HG03196 (cell line): ENCODE measurements around the gene PPP1R37.

ENCODE experiments used
- ATAC-seq: cut with Tn5 transposase; IDR thresholded peaks from one replicate; pipeline ENCODE4 v1.9.1; 2021; ENCODE audit not compliant: unreplicated experiment

PPP1R37 gene

DNA sequence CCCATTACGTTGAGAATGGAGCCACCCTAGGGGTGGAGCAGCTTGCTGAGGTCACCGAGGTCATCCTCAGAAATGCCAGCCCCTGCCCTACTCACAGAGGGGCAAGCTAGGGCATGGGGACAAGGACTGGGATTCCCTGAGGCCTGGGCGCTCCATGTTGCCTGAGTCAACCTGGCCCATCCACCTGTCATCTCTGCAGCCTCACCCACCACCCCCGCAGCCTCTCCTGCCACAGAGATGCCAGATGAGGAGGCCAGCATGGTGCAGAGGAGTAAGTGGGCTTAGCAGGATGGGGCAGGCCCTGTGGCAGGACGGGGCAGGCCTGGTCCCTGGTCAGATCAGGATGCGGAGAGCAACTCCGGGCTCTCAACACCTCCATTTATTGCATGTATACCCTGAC lies 58.3 kb downstream of the PPP1R37 start:
- ATAC-seq, result no peak

DNA sequence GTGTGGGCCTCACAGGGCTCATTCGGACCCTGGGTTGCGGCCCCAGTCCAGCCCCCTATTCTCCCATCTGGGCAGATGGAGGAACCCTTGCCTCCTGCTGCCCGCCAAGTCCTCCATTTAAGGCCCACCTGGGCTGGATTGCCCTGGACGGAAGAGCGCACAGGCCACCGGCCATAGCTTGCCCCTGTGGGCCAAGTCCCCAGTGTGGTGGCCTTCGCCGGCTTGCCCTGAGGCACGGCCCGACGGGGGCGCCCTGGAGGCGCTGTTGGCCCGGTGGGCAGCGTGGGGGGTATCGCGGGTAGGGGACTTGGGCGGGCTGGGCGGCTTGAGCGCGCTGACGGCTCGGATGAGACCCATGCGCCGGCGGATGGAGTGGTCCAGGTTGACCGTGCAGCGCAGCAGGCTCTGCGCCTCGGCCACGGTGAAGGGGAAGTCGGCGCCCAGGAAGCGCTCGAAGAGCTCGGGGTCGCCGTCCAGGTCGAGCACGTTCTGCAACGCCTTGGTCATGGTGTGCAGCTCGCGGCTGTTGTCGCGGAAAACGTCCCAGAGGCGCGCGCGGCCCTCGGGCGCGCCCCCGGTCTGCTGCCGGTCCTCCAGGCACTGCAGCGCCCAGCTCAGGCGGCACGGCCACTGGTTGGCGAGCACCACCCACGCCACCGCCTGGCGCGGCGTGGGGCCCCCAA lies 59.0 kb downstream of the PPP1R37 start:
- ATAC-seq, result no peak

DNA sequence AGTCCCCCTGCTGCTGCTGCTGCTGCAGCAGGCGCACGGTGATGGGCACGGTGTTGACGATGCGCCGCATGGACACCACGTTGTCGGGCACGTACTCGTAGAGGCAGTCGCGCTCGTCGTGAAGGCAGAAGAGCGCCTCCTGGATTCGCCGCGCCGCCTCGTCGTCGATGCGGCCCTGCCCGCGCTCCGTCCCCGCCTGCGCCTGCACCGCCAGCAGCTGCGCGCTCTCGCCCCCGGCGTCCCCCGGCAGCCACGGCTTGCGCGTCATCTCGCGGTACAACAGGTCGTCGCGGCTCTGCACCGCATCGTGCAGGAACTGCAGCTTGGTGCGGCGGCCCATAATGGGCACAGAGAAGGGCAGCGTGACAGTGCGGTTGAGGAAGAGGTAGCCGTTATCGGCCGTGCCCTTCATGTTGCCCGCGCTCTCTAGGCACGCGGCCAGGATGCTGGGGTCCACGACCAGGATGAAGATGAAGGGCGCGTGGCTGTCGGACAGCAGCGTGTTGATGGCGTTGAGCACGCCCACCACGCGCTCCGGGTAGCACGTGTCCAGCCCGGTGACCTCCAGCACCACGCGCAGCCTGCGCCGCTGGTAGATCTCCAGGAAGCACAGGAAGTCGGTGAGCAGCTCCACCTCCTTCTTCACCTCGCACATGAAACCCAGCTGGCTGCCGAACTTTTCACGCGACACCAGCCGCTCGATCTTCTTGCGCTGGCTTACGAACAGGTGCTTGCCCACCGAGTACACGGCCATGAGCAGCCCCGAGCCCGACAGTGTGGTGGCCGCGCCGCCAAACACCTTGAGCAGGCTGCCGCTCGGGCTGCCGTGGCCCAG lies 59.7 kb downstream of the PPP1R37 start:
- ATAC-seq, result no peak

DNA sequence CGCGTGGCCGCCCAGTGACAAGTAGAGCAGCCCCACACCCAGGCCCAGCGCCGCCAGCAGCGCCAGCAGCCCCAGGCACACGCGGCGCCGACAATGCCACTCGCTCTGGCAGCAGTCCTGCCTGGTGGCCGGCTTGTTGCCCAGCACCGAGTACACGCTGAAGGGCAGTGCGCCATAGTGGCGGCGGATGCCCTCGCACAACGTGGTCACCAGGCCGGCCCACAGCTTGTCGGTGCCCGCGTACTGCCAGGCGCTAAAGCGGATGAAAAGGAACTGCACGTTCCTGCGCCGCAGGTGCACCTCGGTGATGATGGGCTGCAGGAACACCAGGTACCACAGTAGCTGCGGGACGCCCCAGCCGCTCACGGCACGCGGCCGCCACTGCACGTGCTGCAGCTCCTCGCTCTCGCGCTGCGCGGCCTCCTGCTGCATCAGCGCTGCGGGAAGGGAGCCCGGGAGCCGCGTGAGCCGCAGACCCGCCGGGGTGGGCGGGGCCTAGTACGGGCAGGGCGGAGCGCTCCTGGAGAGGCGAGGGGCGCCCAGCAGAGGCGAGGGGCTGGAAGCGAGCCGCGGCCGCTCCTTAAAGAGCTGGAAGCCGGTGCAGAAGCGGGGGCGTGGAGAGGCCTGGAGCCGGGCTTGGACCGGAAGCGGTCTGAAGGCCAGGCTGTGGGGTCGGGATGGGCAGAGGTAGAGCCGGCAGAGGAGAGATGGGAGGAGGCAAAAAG lies 60.5 kb downstream of the PPP1R37 start:
- ATAC-seq, result no peak

DNA sequence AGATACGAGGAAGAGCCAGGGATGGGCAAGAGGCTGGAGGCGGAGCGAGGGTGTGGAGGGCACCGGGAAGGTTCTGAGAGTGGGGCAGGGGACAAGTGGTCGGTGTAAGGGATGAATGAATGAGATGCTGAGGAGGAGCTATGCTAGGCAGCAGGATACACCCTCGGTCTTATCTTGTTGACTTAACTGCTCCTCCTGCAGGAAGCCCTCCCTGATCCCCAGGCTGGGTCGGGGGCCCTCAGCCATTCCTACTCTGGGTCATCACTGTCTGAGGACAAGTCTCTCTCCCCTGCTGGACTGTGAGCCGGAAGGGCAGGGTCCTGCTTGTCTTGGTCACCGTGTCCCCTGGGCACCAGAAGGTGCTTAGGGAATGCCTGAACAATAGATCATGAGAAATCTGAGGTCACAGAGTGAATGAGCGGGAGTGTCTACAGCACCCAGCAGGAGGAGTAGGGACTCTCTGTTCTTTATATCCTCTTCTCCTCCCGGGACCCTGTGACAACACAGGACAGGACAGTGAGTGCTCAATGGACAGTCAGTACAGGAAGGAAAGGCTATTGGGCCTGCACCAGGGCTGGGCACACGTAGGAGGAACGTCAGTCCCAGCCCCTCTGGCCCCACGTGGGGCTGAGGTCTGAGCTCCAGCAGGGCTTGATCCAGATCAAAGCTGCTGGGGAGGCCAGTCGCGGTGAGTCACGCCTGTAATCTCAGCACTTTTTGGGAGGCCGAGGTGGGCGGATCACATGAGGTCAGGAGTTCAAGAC lies 61.3 kb downstream of the PPP1R37 start:
- no peak for ATAC-seq

DNA sequence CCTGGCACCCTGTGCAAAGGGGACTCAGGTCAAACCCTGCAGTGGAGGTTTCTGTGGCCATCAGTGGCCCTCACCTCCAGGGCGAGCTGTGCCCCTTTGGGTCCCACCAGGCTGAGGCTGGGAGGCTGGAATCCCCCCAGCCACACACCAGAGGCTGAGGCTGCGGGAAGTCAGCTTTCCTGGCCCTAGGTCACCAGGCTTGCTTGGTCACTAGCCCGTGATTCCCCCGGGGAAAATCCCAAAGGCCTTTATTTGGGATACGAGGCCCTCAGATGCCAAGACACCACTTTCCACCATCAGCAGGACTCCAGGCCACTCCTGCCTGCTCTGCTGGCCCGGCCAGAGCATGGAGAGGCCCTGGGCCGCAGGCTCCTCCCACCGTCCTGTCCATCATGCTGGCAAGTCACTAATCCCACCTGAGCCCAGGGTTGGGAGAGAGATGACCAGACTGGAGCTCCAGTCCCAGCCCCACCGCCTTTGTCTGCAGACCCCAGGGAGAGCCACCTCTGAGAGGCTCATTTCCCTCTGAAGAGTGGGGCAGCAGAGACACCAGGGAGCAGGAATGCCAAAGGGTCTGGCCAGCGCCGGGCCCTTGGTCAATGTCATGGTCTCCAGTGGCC lies 63.1 kb downstream of the PPP1R37 start:
- ATAC-seq, result no peak

DNA sequence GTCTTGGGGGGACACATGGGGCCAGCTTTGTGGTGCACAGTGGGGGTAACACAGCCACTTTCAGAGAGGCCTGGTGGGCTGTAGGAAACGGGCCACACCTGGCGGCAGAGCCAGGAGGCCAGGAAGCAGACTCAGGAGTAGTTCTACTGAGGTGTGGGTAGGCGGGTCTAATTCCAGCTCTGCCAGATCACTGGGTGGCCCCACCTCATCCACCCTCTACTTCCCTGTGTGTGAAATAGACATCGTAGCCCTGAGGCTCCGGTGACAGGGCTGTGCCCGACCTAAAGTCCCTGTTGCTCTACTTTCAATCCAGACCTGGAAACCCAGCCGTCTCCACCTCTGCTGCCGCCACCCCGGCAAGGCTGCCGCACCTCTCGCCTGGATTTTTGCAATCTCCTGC lies 63.8 kb downstream of the PPP1R37 start:
- ATAC-seq, result no peak

DNA sequence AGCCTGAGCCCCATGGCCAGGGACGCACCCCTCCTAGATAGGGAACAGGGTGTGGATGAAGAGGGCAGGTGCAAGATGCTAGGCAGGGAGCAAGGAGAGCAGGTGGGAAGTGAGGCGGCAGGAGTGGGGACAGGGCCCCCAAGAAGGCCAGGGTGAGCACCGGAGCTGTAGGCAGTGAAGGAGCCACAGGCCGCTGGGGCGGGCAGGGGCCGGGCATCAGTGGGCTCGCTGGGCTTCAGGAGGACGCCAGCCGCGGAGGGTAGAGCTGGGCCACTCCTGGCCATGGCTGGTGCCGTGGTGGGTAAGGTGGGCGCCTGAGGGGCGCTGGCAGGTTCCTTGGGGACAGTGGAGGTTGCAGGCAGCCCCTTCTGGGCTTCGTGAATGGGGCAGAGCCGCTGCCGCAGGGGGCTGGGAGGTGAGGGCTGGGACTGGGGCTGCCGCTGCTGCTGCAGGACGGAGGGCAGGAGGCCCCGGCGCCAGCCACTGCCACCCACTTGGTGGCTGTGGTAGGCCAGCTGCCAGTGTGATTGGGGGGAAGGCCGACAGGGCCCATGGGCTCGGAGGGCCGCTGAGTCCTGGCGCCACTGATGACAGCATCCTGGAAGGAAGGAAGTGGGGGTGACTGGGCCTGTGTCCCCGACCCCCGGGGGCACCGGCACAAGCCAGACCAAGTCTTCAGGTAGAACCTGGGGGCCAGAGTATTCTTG lies 65.7 kb downstream of the PPP1R37 start:
- no peak for ATAC-seq

DNA sequence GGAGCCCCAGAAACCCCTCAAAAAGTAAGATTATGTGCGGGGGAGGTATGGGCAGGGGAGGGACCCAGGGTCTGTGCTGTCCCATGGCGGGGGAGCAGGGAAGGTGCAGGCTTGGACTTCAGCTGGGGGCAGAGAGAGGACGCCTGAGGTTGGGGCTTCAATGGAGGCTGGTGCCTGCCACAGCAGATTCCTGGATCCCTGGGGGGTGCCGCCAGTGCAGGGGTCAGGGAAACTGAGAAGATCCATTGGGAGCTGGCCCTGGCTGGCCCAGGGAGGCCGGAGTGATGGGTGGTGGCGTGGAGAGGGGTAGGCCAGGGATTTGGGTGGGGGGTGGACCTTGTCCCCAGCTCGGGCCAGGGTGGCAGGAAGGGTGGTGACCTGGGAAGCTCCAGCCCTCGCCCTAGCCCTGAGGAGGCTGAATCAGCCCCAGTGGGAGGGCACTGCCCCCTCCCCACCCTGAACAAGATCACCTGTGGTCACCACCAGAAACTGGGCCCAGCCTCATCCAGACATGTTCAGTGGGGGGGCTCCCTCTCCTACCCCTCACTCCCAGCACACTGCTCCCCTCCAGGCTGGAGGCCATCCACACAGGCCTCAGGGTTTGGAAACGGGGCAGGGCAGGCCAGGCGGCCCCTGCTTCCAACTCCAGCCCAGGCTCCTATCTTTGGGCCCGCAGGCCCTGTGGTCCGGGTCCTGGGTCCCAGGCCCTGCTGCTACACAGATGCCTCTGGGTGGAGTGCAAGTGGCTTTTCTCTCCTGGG lies 66.4 kb downstream of the PPP1R37 start:
- no peak for ATAC-seq

DNA sequence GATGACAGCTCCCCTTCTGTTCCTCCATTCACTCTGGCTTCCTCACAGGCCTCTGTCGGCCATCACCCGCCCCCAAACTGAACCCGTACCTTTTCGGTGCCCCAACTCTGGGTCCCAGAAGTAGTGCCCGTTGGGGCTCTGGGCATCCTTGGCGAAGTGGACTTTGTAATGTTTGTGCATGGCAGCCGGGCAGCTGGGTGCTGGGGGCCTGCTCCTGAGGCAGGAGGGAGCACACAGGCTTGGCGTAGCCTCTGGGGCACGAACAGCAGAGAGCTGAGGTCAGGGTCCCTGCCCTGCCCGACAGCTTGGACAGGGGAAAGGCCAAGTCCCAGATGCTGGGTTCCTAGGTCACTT lies 67.0 kb downstream of the PPP1R37 start:
- no peak for ATAC-seq

DNA sequence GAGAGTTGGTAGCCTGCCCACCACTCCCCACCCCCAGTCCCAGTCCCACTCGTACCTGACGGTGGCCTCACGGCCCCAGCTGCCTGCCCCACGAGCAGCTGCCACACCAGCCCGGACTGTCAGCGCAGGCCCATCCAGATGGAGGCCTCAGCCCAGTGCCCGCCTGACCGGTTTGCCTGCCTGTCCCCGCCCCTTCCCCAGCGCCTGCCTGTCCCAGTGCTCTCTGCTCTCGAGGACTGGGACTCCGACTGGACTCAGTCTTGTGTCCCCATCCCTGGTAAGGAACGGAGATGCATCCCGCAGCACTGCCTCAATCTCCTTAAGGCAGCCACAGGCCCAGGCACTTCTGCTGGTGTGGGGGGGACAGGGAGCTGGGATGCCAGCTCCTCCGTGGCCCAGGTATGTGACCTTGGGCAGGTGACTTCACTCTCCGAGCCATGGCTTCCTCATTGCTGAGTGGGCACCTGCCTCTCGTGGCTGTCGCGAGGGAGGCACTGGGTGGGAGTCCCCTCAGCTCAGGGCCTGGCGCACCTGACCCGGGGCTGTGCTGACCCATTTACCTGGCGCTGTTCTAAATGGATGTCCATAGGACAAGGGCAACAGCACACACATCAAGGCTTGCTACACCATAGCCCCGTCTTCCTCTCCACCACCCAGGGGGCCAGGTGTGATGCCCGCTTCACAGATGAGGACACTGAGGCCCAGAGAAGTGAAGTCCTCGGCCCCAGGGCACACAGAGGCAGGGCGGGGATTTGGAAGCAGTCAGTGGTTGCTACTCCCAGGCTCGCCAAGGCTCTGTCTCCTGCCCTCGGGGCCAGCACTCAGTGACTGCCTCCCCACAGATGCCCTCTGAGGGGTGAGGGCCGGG lies 68.1 kb downstream of the PPP1R37 start, which contains the start of gene NKPD1:
TSS of gene NKPD1 (minus strand) at position 113 of the 868 bp plus-strand sequence. CDS start 832 bp downstream, outside the sequence.
- ATAC-seq, result no peak

DNA sequence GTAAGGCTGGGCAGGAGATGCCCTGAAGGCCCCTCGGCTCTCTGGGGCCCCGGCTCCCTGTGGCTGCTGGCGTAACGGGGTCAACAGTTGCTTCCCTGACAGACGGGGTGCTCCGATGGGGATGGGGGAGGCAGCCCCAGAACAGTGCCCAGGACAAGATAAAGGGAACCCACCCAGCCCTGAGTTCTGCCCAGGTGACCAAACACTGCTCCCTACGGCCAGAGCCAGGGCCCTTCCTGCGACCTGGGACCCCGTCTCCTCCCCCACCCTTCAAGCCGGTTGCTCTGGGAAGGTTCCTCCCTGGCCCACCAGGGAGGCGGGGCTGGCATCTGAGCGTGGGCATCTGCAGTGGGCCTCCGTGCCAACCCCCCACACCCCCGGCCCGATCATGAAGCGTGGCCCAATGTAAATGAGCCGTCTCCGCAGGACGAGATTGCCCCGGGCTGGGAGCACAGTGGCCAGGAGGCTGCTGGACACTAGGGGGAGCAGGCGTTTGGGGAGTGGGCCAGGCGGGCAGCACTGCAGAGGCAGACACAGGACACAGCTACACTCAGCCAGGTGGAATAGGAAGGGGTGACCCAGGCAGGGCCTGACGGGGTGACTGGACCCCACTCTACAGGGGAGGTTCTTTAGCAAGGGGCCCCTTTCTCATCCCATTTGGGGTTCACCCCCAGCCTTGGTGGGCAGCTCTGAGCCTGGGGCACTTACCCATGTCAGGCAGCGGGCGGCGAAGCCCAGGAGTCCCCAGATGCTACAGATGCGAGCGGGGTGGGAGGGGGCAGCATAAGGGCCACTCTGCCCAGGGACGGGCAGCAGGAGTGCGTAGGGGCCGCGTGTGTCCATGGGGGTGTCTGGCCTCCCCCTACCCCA lies 69.0 kb downstream of the PPP1R37 start:
- ATAC-seq, result no peak

DNA sequence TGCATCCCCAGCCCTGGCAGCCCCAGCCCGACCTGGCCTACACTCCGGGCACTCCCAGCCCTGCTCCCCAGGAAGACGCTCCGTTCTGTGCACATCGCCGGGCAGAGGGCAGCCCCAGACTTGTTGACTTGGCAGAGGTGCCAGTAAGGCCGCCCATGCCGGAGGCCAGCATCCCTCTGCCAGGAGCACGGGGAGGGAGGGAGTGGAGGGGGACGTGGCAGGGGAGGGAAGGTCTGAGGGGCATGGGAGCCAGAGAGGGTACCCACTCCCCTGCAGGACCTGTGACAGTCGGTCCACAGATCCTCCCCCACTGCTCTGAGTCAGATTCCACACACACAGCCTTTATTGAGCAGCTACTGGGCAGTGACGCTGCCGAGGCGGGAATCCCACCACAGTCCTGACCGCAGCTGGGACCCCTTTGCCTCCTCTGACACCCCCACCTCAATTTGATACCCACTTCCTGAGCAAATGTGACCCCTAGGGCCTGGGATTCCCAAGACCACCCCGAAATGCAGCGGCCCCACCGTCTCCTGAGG lies 69.7 kb downstream of the PPP1R37 start:
- ATAC-seq, result no peak

DNA sequence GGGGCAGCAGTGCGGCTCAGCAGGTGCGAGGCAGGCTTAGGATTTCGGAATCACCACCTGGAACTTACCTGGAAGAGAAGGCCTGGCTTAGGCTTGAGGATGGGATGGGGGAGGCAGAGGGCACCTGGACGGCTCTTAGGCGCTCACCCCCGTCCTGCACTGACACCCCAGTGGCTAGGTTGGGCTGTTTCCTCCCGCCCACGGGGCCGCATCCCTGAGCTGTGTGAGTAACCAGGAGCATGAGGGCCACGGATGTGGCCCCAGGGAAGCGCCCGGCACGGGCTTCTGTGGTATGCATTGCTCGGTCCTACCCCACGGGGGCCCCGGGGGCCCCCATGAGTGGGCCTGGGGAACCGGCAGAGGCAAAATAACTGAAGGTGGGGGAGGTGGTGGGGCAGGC lies 70.2 kb downstream of the PPP1R37 start:
- ATAC-seq, result no peak

DNA sequence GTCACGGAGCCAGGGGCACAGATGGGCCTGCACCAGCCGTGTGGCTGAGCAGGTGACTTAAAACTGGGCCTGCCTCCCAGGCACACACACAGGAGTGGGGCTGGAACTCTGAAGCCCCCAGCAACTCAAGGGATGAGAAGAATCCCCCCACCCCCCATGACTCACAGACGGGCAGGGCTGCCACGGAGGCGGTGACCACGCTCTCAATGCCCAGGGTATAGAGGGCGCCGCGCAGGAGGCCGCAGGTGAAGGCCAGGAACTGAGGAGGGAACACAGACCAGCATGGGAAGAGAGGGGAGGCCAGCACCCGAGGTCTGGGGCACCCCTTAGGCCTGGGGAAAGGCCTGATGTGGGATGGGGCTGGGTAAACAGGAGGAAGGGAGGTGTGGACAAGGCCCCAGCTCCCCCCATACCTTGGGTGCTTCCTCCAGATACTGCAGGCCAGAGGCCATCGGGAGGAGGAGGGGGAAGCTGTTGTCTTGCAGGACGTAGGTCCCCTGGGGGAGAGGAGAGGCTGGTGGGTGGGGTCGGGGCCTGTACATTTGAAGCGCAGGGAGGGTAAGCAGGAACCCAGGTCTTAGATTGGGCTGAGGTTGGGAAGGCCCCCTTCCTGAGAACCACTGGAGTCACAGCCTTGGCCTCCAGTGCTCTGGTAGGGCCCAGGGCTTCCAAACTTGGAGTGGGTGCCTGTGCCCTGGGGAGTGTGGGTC lies 70.9 kb downstream of the PPP1R37 start:
- peak; percentile 15 for ATAC-seq

DNA sequence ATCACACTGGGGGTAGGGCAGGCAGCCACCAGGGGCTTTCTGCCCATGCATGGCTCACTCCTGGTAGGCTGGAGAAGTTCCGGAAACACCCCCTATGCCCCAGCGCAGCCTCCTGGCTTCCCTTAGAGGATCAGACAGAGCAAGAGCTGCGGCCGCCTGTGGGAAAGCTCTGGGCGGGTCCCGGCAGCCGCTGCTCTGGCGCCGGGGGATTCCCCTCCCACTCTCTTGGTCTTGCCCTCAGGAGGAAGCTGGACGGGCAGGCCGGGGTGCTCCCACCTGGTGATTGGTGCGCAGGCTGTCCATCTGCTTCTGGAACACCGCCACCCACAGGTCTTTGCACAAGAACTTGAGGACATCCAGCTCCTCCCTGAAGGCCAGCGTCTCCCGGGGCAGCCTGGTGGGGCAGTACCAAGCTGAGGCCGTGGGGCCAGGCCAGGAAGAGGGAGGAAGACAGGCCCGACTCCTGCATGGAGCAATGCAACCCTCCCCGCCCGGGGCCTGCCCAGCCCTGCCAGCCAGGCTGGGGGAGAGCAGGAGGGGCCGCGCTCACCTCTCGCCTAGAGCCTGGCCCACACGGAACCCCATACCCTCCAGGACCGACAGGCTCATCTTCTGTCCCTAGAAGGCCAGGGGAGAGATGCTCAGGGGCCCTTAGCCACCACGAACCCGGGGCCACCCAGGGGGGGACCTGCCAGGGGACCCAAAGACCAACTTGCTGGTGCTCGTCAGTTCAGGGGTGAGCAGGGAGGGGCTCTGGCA lies 71.8 kb downstream of the PPP1R37 start:
- peak; percentile 54 for ATAC-seq
